GM12801 (cell line): ENCODE results near the gene SYT13.

ENCODE experiments used
- TF ChIP-seq, protein P1 (sequence below): IDR thresholded peaks from one replicate; pipeline ENCODE4 v1.5.1; 2011; ENCODE audit warnings: control low read depth; ENCODE audit not compliant: insufficient read length; ENCODE audit errors: extremely low read depth

Gene SYT13

DNA sequence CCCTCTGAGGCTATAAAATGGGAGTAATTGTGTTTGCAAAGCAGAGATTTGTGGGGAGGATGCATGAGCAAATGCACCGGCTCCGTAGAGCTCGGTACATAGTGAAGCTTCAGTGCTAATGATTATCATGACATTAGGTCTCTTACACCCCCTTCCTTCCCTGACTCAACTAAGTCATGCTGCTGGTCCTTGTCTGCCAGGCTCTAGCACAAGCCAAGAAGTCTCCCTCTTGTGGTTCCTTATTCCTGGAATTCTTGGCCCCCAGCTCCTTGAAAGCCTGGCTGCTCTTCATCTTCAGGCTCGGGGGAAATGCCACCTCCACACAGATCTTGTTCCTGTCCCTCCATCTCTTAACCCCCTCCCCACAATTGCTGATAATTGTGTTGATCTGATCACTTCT, 45.7 kb upstream of the SYT13 start:
- TF ChIP-seq, protein P1, sequence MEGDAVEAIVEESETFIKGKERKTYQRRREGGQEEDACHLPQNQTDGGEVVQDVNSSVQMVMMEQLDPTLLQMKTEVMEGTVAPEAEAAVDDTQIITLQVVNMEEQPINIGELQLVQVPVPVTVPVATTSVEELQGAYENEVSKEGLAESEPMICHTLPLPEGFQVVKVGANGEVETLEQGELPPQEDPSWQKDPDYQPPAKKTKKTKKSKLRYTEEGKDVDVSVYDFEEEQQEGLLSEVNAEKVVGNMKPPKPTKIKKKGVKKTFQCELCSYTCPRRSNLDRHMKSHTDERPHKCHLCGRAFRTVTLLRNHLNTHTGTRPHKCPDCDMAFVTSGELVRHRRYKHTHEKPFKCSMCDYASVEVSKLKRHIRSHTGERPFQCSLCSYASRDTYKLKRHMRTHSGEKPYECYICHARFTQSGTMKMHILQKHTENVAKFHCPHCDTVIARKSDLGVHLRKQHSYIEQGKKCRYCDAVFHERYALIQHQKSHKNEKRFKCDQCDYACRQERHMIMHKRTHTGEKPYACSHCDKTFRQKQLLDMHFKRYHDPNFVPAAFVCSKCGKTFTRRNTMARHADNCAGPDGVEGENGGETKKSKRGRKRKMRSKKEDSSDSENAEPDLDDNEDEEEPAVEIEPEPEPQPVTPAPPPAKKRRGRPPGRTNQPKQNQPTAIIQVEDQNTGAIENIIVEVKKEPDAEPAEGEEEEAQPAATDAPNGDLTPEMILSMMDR = no peak

DNA sequence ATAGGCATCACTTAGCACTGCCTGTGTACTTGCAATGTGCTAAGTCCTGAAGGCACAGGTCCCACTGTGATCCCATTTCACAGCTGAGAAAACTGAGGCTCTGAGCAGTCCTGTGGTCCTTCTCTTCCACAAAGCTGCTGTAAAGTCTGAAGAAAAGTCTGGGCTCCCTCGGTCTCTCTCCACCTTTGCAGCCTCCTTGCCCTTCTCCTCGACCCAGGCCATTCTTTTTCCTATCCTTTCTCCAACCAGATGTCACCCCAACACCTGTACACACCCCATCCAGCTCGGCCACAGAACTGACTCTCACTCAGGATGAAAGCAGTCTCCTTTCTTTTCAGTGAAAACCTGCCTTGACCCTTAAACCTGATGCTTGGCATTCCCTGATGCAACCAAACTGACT, 42.6 kb upstream of the SYT13 start:
- TF ChIP-seq, protein P1 = no peak

DNA sequence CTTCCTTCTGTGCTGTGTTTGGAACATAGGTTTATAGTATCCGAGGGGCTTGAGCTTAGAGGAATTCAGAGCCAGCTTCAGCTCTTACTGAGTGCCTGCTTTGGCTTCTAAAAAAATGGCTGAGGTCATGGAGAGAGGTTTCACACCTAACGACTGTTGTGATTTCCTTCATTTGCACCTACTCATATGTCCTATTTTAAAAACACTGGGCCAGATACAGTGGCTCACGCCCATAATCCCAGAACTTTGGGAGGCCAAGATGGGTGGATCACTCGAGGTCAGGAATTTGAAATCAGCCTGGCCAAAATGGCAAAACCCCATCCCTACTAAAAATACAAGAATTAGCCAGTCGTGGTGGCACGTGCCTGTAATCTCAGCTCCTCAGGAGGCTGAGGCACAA, 38.3 kb upstream of the SYT13 start:
- TF ChIP-seq, protein P1 = no peak

DNA sequence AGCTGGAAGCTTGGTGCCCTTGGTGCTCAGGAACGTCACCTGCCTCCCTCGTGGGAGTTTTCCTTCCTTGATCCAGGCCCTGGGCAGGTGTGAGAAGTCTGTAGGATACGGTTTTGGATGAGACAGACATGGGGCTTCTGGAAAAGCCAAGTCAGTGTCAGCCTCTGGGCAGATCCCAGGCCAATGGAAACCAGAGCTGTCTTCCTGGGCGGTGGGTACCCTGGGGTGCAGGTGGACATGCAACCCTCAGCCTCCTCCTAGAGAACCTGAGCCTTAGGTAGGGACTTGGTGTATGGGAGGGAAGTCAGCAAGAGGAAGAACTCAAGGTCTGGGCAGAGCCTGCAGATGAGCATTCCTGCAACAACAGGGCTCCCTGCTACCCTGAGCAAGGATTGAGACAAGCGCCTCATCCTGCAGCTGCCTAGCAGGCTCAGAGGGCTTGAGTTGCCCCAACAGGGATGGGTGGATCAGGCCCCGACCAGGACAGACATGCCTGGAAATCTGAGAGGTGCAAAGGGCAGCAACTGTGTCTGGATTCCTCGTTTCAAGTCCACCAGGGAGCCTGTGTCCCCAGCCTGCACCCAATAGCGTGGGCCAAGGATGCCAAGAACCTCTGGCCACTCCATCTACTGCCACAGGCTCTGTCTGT, 37.6 kb upstream of the SYT13 start:
- TF ChIP-seq, protein P1 = no peak

DNA sequence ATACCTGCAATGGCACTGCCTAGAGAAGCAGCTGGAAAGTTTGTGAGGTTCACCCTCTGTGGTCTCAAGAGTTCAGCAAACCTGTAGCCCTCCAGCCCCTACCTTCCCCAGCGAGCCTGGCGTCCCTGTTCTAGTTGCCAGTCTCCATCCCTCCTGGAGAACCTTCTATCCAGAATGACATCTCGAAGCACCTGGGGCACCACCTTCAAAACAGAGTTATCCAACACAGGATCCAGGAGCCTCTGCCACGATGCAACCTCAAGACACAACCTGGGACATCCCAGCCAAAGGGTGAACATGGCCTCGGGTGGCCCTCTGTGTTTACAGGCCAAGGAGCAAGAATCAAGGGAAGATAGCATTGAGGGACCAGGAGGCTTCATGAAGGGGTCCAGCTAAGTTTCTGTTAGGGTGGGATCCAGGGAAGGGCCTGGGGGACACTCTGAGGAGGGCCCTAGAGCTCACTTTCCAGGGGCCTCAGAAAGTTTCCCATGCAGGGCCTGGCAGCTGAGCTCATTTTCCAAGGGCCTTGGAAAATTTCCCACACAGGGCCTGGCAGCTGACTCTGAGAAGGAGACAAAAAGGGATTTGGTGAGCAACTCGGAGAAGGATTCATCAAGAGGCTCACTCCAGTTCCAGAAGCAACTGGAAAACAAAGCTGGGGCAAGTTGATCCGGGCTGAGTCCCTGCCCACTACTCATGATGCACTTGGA, 36.9 kb upstream of the SYT13 start:
- TF ChIP-seq, protein P1 = no peak

DNA sequence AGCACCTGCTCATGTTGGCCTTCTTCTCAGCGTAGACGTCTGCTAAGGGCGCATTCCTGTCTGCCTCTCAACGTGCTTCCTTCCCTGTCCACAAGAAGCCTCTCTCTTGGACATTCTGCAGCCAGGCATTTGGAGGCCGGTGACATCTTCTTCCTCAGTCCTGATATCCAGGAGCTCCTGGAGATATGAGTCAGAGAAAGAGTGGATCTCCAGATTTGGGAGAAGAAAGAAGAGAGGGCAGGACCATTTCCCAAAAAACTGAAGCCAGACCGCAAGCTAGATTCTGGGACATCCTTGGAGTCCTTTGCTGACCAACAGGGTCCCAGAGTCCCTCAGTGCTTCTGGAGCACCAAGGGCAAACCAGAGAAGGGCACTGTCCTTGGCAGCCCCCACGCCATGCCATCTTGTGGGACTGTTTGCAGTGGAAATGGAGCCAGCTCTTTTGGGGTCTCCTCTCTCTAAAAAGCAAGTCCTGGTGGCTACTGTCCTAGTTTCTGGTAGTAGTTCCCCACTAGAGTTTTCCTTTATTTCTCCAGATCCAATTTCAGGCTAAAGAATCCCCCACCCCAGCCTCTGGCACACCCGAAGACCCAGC, 36.1 kb upstream of the SYT13 start:
- TF ChIP-seq, protein P1 = no peak

DNA sequence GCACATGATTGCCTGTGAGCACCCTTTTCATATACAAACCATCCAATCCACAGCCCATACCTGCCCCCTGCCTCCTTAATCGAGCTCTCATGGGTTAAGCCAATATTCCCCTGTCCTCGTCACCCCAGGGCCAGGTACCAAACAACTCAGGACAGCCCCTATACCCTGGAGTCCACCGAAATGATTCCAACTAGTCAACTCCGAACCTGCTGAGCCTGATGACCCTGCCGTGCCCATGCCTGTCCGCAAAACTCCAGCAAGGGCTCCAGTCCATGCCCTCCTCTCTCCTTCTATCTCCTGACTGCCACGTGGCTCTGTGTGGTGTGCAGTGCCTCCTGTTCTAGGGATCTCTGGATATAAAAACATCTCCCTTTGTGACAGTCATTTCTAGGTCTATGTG, 35.5 kb upstream of the SYT13 start:
- TF ChIP-seq, protein P1 = no peak
